AG10803 (cell line): Measurements from ENCODE around the gene BNIP5.

Experiments used
- DNase-seq: peaks from one replicate; pipeline ENCODE4 v3.0.0; 2010; ENCODE audit warnings: low read depth
- H3K4me3 ChIP-seq: 2 replicates; pipeline ENCODE4 v1.5.1; 2011; ENCODE audit warnings: mild to moderate bottlenecking, low read length, control low read depth
- CTCF ChIP-seq: conservative IDR thresholded peaks from 2 replicates; pipeline ENCODE4 v1.5.1; 2011; ENCODE audit warnings: mild to moderate bottlenecking, low read length, control low read depth, inconsistent platforms

The BNIP5 gene

GRCh38 chr6:36273802-36274514 lies 62.7 kb downstream of the BNIP5 start:
- H3K4me3 ChIP-seq: no peak overlapping the region
- TF ChIP-seq CTCF: no peak
- DNase-seq: no peak

GRCh38 chr6:36273067-36273466 lies 63.6 kb downstream of the BNIP5 start:
- no peak for DNase-seq
- H3K4me3 ChIP-seq: no peak overlapping the region
- TF ChIP-seq CTCF: no peak

- TF ChIP-seq CTCF: no peak
- no peak for DNase-seq
- no peak overlapping the region for H3K4me3 ChIP-seq
These were observed 64.5 kb downstream of the BNIP5 start for GRCh38 chr6:36272234-36272633.

GRCh38 chr6:36269834-36270705 lies 66.6 kb downstream of the BNIP5 start, which contains the start of gene PNPLA1:
Gene PNPLA1 (plus strand): TSS chr6:36270060. CDS start chr6:36270460, 400 bp downstream.
- DNase-seq: no peak
- no peak within 1 kb of the TSS for H3K4me3 ChIP-seq
- TF ChIP-seq CTCF: no peak

- TF ChIP-seq CTCF: no peak
- DNase-seq: peak; percentile 12
- no peak overlapping the region for H3K4me3 ChIP-seq
These were observed 68.0 kb downstream of the BNIP5 start for GRCh38 chr6:36268478-36269275.

- no peak for TF ChIP-seq CTCF
- DNase-seq: no peak
- no peak overlapping the region for H3K4me3 ChIP-seq
These were observed 68.8 kb downstream of the BNIP5 start for GRCh38 chr6:36267731-36268477.
